Fibroblast of villous mesenchyme (primary cell): ENCODE data around the gene PIK3R2. TPM values are rescaled to one million over a fixed set of nuclear protein-coding genes. Genes with fewer than 3 reads are reported as not detected.

Source experiments
- DNase-seq: peaks from one replicate; pipeline ENCODE4 v3.0.0-alpha.2; 2010; ENCODE audit warnings: low read depth
- H3K4me3 ChIP-seq: 2 replicates; pipeline ENCODE4 v1.5.1; 2011; ENCODE audit warnings: low read depth, mild to moderate bottlenecking, low read length
- total RNA-seq: library from RNA; depleted of rRNA; stranded (reverse); fragments of >200 nt; gene quantifications from 2 replicates; pipeline ENCODE4 v1.2.3, GENCODE V29; 2012
- TF ChIP-seq, protein P1 (sequence below): IDR thresholded peaks from 2 replicates; pipeline ENCODE4 v1.5.1; 2012; ENCODE audit warnings: low read depth, mild to moderate bottlenecking, low read length; ENCODE audit not compliant: insufficient read depth

Gene PIK3R2
- total RNA-seq, 1 donor, result 30.7 TPM

DNA sequence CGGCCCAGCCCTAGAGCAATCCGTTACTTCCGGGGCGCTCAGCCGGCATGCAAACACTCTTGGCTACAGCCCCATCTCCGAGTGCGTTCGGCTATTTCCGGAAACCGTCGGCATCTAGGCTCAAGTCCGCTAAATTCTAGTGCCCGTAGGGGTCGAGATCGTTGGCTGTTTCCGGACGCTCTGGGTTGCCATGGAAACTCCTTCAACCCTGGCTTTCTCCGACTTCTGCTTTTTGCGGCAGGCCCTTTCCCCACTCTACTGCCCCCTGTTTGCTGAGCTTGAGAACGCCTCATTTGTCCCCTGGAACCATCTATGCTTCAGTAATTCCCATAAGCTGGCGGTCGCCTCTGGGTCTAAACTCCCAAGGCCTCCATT is 534 bp upstream of the PIK3R2 start:
- TF ChIP-seq, protein P1, sequence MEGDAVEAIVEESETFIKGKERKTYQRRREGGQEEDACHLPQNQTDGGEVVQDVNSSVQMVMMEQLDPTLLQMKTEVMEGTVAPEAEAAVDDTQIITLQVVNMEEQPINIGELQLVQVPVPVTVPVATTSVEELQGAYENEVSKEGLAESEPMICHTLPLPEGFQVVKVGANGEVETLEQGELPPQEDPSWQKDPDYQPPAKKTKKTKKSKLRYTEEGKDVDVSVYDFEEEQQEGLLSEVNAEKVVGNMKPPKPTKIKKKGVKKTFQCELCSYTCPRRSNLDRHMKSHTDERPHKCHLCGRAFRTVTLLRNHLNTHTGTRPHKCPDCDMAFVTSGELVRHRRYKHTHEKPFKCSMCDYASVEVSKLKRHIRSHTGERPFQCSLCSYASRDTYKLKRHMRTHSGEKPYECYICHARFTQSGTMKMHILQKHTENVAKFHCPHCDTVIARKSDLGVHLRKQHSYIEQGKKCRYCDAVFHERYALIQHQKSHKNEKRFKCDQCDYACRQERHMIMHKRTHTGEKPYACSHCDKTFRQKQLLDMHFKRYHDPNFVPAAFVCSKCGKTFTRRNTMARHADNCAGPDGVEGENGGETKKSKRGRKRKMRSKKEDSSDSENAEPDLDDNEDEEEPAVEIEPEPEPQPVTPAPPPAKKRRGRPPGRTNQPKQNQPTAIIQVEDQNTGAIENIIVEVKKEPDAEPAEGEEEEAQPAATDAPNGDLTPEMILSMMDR, result peak; percentile 58

DNA sequence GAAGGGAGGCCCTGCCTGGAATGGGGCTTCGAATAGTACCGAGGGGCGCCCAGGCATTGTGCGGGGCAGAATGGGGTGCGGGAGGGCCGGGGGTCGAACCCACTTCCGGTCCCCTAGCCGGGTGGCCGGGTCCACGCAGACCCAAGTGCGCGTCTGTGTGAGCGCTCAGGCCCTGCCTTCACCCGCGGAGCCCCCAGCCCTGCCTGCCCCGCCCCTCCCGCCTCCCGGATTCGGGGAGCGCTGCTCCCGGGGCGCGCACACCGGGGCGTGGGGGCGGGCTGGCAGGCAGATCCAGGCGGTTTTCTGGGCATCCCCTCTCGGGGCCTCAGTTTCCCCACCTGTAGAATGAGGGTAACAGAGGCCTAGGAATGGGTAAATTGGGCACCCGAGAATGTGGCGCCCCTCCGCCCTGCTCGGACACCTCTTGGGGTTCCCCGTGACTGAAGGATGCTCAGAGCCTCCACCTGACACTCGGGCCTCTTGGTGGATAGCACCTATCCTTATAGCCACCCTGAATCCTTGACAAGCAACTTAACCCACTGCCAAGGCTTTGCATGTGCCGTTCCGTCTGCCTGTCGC is 682 bp downstream of the PIK3R2 start:
- DNase-seq, result no peak
- TF ChIP-seq, protein P1, result no peak
- peak overlapping the region; percentile 93 for H3K4me3 ChIP-seq

More for the DNA sequence above, 534 bp upstream of the PIK3R2 start:
- DNase-seq, result peak; percentile 99
- H3K4me3 ChIP-seq, result peak overlapping the region; percentile 68

DNA sequence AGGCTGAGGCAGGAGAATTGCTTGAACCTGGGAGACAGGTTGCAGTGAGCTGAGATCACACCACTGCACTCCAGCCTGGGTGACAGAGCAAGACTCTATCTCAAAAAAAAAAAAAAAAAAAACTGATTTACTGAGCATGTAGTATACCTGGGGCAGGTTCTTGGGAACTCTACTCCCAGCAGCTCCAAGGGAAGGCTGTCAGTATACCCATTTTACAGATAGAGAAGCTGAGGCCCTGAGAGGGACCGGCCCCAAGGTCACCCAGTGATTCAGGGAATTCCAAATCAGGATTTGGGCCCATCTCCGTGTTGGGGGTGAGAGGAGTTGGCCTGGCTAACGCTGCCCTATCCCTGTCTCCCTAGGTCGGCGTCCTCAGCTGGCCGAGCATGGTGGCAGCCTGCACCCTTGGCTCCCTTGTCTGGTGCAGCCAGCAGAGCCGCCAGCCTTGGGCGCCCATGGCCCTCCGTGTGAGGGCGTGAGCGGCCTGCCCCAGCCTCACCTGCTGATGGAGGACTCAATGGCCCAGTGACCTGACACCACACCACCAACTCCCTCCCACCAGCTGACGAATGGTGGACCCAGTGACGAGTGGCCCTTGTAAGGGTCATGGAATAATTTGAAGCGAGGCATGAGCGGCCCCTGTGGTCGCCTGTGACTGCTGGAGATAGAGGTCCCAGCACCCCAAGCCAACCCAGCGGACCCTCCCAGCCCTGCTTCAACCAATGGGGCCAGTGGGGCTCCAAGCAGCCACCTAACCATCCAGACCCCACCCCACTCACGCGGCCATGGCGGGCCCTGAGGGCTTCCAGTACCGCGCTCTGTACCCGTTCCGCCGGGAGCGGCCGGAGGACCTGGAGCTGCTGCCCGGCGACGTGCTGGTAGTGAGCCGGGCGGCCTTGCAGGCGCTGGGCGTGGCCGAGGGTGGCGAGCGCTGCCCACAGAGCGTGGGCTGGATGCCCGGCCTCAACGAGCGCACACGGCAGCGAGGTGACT is 2.4 kb downstream of the PIK3R2 start:
- TF ChIP-seq, protein P1, result no peak
- DNase-seq, result no peak

GRCh38 chr19:18156268-18156667 is 3.3 kb downstream of the PIK3R2 start:
- no peak for DNase-seq
- TF ChIP-seq, protein P1, result no peak
- H3K4me3 ChIP-seq, result no peak overlapping the region

More for the DNA sequence above, 2.4 kb downstream of the PIK3R2 start:
- H3K4me3 ChIP-seq, result no peak overlapping the region

GRCh38 chr19:18156841-18157464 is 4.0 kb downstream of the PIK3R2 start:
- no peak overlapping the region for H3K4me3 ChIP-seq
- TF ChIP-seq, protein P1, result no peak
- DNase-seq, result peak; percentile 92

DNA sequence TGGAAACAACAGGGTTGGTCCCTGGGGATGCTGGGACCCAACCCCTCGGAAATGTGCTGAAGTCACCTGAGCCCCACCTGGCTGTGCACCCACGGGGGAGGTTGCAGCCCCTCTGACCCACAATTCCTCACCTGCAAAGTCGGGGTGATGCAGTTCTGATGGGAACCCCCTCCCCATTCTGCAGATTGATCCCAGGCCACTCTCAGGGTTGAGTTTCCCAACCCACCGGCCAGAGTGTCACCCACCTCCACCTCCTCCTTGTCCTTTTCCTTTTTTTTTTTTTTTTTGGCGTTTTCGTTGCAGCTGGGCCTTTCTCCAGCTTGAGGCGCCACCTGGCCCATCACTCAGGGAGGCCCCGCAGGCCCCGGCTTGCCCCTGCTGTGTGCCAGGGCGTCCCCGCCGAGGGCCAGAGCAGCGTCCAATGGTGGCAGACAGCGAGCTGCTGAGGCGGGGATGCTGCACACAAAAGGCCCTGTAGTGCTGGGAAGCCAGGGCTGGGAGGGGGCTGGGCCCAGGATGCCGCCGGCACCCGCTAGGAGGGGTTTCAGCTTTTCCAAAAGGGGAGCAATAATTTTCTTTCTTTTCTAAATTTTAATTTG is 4.6 kb downstream of the PIK3R2 start:
- DNase-seq, result no peak
- TF ChIP-seq, protein P1, result no peak
- no peak overlapping the region for H3K4me3 ChIP-seq
